ENCODE measurements around the gene BBIP1. TPM values are rescaled to one million over a fixed set of nuclear protein-coding genes. Genes with fewer than 3 reads are reported as not detected.

BBIP1 gene
- total and polyA plus RNA-seq, 2 donors from 2014 or later = 34.8 to 36.1 TPM

DNA sequence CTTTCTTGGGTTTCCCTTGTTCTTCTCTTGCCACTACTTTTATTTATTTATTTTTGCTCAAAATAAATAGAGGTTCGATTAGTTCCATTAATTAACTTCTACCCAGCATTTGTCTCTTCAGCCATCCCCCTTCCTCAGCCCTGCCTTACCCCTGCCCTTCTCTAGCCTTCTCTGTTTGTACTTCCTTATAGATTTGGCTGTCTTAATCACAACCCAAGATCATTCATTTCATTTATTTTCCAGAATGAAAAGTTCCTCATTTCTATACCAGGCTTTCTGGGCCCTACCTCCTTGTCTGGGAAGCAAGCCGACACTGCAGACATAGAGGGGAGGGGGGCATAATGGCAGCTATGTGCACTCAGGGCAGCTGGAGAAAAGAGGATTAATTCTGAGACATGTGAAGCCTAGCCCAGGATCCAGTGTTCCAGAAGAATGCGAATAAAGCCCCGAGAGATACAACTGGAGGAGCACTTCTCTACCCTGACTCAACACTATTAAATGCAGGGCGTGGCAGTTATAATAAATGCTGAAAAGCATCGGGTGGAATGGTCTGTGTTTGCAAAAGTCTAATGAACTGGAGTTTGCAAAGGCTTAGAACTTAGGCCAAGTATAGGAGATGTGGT, 53.7 kb downstream of the BBIP1 start:
- no peaks in the 10 kb centered on the region for H3K9me3 ChIP-seq (ENCODE audit: control insufficient read depth in 2 of 3, insufficient read depth in 1 of 3, low read length in 3 of 3)
- H3K36me3 ChIP-seq (ENCODE audit: control insufficient read depth in 2 of 3, insufficient read depth in 3 of 3, low read length in 3 of 3) = no peaks in the 10 kb centered on the region
- no peak for FAIRE-seq
- no peak overlapping the region for H3K9ac ChIP-seq (ENCODE audit: low read length in 3 of 3)
- no peak for DNase-seq
- peaks cover 0 to 2% (median 0%) of the 10 kb centered on the region in 3 donors for H3K4me1 ChIP-seq (ENCODE audit: control insufficient read depth in 2 of 3, insufficient read depth in 2 of 3, low read depth in 1 of 3, low read length in 3 of 3)
- no peaks in the 10 kb centered on the region for H3K27me3 ChIP-seq (ENCODE audit: control insufficient read depth, insufficient read depth, low read length)
- H3K27ac ChIP-seq (ENCODE audit: low read depth in 2 of 2, low read length in 2 of 2) = peak overlapping the region in 1 of 2 donors; percentile 1
- TF ChIP-seq, protein P1, sequence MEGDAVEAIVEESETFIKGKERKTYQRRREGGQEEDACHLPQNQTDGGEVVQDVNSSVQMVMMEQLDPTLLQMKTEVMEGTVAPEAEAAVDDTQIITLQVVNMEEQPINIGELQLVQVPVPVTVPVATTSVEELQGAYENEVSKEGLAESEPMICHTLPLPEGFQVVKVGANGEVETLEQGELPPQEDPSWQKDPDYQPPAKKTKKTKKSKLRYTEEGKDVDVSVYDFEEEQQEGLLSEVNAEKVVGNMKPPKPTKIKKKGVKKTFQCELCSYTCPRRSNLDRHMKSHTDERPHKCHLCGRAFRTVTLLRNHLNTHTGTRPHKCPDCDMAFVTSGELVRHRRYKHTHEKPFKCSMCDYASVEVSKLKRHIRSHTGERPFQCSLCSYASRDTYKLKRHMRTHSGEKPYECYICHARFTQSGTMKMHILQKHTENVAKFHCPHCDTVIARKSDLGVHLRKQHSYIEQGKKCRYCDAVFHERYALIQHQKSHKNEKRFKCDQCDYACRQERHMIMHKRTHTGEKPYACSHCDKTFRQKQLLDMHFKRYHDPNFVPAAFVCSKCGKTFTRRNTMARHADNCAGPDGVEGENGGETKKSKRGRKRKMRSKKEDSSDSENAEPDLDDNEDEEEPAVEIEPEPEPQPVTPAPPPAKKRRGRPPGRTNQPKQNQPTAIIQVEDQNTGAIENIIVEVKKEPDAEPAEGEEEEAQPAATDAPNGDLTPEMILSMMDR (IDR thresholded peaks at IDR 0.05; ENCODE audit: borderline replicate concordance, extremely low read depth, insufficient read depth) = no peak
- H3K4me3 ChIP-seq (ENCODE audit: low read length in 3 of 3) = no peak overlapping the region
- intact Hi-C loops (cut with DNase I) = no loop called here

DNA sequence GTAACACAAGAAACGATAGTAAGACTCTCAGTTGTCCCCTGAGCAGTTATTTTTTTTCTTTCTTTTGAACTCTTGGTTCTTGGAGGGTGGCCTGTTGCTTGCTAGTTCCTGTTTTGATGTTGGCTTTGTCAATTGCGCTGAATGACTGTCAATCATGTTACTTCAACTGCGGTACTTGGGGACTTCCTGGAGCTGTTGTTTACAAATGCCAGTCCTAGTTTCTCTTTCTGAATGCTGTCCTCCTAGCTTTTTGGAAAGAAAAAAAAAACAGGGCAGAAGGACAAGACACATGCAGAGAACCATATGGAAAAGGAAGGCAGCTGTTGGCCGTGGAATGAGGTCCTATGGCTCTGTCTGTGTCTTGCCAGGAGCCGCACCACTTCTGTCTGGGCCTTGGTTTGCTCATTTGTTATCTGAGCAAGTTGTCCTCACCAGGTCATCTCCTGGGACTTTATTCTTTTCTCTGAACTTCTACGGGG, 54.3 kb downstream of the BBIP1 start:
- Histone ChIP-seq H3K9me3 (ENCODE audit: control insufficient read depth in 2 of 3, insufficient read depth in 1 of 3, low read length in 3 of 3) (no peaks in the 10 kb centered on the region), H3K4me3 (ENCODE audit: low read length in 3 of 3) (no peak overlapping the region), H3K4me1 (ENCODE audit: control insufficient read depth in 2 of 3, insufficient read depth in 2 of 3, low read depth in 1 of 3, low read length in 3 of 3) (peaks cover 0 to 3% (median 3%) of the 10 kb centered on the region in 3 donors), H3K36me3 (ENCODE audit: control insufficient read depth in 2 of 3, insufficient read depth in 3 of 3, low read length in 3 of 3) (no peaks in the 10 kb centered on the region), H3K9ac (ENCODE audit: low read length in 3 of 3) (no peak overlapping the region), H3K27ac (ENCODE audit: low read depth in 2 of 2, low read length in 2 of 2) (peak overlapping the region in 1 of 2 donors; percentile 1), H3K27me3 (ENCODE audit: control insufficient read depth, insufficient read depth, low read length) (no peaks in the 10 kb centered on the region)
- DNase-seq (peak in 1 of 5 donors; percentile 42), FAIRE-seq (no peak)
- TF ChIP-seq, protein P1 (IDR thresholded peaks at IDR 0.05; ENCODE audit: borderline replicate concordance, extremely low read depth, insufficient read depth) = no peak
- intact Hi-C loops (cut with DNase I) = no loop called here

- H3K36me3 ChIP-seq (ENCODE audit: control insufficient read depth in 2 of 3, insufficient read depth in 3 of 3, low read length in 3 of 3) = no peaks in the 10 kb centered on the region
- no peak for FAIRE-seq
Observed at GRCh38 chr10:110863956-110864355, 55.0 kb downstream of the BBIP1 start.

More at GRCh38 chr10:110863956-110864355, 55.0 kb downstream of the BBIP1 start:
- H3K27ac ChIP-seq (ENCODE audit: low read depth in 2 of 2, low read length in 2 of 2) = no peak overlapping the region
- no peak for DNase-seq
- H3K27me3 ChIP-seq (ENCODE audit: control insufficient read depth, insufficient read depth, low read length) = no peaks in the 10 kb centered on the region
- TF ChIP-seq, protein P1 (IDR thresholded peaks at IDR 0.05; ENCODE audit: borderline replicate concordance, extremely low read depth, insufficient read depth) = no peak
- intact Hi-C loops (cut with DNase I) = no loop called here
- H3K9me3 ChIP-seq (ENCODE audit: control insufficient read depth in 2 of 3, insufficient read depth in 1 of 3, low read length in 3 of 3) = no peaks in the 10 kb centered on the region
- H3K9ac ChIP-seq (ENCODE audit: low read length in 3 of 3) = no peak overlapping the region
- H3K4me1 ChIP-seq (ENCODE audit: control insufficient read depth in 2 of 3, insufficient read depth in 2 of 3, low read depth in 1 of 3, low read length in 3 of 3) = peaks cover 0 to 8% (median 7%) of the 10 kb centered on the region in 3 donors
- no peak overlapping the region for H3K4me3 ChIP-seq (ENCODE audit: low read length in 3 of 3)

Measured in kidney (tissue), 14 donors.